UCSD-AML1 (cell line): ENCODE measurements around the gene L3MBTL4.

ENCODE experiments used
- DNase-seq: peaks from one replicate; lab custom pipeline; 2025; ENCODE audit not compliant: unreplicated experiment; lab: John Stamatoyannopoulos, UW

L3MBTL4 gene

DNA sequence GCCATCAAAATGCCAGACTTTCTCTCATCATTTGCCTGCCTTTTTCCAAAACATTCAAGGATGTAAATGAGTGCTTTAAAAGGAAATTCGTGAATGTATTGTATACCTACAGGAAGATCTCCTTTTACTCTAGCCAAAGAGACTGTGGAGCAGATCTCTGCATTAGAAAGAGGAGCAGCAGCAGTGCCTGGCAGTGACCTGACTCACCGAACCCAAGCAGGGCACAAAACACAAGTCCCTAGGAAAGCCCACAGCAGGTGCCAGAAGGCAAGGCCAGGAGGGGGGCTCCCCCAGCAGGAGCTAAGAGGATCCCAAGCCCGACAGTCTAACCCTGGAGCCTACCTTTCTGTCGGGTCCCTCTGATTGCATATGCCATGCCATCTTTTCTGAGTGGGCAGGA is 47.9 kb downstream of the L3MBTL4 start:
- no peak for DNase-seq

DNA sequence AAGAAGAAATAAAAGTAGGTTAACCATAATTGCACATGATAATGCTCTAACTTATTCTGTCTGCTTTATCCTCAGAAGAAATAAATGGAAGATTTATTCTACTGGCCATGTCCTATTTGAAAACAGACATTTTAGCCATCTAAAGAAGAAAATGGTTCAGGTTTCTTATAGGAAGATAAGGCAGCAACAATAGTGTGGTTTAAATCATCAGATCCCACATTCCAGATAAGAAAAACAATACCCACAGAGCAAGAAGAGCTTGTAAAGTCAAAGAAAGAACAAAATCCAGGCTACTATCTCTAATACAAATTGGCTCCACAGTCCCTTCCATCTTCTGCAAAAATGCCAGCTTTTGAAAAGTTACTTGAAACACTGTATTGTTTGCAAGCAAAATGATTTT is 49.3 kb downstream of the L3MBTL4 start:
- no peak for DNase-seq

DNA sequence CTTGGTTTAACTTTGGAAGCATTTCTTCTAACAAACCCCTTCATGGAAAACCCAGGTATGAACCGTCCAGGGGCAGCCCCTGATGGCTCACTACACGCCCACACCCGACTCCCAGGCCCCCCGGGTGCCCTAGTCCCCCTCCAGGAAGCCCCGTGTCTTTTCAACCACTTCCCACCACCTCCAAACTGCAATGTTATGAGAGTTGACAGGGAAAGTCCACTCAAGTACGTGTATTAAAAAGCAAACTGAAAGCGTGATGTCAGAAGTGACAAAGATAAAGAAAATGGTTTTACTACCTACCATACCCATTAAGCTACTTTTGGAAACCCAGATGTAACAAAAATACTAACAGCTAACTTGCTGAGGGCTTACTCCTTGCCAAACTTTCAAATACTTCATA is 51.5 kb downstream of the L3MBTL4 start:
- DNase-seq, result no peak

DNA sequence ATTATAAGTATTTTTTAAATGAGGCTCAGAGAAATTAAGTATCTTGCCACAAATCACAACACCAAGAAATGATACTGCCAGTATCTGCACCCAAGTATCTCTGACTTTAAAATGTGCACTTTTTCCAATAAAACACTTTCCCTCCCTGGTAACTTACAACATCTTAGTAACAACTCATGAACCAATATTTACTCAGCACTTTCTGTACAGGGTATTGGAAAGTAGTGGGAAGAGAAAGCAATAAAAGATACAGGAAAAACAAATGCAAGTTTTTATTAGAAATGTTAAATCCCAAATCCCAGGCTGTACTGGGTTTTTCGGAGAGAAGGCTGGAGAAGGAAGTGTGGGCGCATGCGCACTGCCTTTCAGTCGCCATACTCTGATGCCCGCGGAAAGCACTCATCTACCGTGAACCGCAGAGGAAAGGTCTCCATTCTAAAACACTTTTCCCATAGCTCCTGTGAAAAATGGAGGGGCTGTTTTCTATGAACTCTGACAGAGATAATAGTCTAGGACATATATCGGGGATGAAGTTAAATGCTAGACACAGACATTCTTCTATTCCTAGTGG is 52.1 kb downstream of the L3MBTL4 start:
- DNase-seq, result no peak

DNA sequence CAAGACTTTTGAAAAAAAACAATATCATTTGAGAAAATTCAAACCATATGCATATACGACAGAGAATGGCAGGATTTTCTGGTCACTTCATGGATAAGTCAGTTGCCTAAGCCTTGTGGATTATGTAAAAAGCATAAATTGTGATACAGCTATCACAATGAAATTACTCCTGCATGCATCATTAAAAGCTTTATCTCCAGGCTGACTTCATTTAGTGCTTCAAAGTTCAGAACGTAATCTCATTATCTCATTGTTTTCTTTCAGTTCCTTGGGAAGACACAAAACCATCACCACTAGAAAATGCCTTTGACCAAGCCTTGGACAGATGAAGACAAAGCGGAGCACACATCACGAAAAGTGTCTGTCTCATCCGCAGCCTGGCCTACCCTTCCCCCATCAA is 57.0 kb downstream of the L3MBTL4 start:
- no peak for DNase-seq

DNA sequence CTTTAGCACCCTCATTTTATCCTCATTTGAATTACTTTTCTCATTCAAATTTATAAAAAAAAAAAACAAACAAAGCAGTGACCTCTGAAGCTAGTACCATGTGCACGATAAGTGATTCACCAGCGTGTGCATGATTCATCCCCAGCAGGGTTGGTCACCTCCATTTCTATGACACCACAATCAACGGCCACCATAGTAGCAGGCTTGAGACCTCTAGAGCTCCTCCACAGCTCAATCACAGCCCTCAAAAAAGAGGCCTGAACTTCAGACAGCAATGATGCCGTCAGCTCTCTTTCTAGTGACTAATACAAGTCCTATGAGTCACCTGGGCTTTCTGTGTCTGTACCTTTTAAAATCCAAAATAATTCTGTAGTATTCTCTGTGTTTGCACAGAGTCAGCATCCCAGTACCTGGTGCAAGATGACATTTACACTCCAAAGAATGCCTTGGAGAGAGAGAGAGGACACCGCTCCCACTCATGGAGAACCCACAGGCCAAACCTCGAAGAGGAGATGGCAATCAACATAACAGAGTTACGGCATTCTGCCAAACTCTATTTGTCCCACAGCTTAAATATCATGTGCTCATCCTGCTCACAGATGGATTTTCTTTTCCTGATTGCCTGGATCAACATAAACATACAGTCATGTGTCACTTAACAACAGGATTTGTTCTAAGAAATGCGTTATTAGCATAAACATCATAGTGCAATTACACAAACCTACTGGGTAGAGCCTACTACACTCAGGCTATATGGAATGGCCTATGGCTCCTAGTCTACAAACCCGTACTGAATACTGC is 58.7 kb downstream of the L3MBTL4 start:
- no peak for DNase-seq

DNA sequence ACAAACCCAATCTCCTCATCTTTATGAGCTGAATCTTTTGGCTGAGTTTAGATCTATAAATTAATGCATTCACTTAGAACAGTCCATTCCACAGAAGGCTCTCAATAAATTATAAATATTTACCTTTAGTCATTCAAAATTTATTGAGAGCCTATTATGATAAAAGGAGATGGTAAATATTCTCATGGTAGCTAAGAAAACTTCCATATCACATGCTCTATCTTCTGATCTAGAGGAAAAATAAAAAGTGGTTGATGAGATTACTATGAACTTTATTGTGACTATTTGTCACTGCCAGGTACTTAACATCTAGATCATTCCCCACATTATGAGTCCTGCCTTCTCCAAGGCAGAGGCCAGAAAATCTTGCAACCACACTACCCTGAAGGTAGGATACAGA is 62.4 kb downstream of the L3MBTL4 start:
- no peak for DNase-seq

DNA sequence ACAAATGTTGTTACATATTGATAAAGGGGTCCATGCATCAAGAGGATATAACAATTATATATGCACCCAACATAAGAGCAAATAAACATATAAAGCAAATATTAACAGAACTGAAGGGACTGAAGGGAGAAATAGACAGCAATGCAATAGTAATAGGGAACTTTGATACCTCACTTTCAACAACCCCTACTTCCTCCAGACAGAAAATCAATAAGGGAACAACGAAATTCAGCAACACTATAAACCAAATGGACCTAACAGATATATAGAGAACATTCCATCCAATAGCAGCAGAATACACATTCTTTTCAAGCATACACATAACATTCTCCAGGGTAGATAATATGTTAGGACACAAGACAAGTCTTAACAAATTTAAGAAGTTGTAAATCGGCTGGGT is 71.7 kb downstream of the L3MBTL4 start:
- DNase-seq, result no peak

DNA sequence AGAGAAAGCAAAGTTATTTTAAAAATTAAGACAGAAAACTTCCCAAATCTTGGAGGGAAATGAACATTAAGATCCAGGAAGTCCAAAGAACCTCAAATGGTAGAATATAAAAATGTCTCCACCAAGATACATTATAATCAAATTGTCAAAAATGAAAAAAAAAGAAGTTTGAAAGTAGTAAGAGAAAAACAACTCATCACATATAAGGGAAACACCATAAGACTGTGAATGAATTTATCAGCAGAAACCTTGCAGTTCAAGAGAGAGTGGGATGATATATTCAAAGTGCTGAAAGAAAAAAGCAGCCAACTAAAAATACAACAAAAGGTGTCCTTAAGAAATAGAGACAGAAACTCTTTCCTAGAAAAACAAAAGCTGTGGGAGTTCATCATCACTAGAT is 73.0 kb downstream of the L3MBTL4 start:
- no peak for DNase-seq

DNA sequence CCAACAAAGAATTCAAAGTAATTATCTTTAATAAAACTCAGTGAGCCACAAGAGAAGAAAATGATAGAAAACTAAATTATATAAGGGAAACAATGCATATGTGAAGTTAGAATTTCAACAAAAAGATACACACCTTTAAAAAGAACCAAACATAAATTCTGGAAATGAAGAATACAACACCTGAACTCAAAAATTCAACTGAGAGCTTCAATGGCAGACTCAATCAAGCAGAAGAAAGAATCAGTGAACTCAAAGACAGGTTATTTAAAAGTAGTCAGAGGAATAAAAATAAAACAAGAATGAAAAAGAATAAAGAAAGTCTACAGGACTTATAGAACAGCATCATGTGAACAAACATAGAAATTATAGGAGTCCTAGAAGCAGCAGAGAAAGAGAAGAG is 73.4 kb downstream of the L3MBTL4 start:
- DNase-seq, result no peak

DNA sequence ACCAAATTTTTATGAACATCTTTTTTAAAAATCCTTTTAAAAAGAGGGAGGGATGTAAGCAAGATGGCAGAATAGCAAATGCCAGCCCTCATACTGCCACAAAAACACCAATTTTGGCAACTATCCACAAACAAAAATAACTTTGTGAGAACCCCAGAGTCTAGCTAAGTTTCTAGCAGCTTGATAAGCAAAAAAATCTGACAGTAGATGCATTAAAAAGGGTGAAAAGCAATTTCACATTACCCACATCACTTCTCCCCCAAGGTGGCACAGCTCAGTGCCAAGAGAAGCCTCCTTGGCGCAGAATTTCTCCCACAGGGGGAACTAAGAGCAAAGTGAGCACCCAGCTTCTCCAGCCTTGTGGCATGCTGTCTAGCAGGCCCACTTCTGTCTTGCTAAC is 74.6 kb downstream of the L3MBTL4 start:
- no peak for DNase-seq

DNA sequence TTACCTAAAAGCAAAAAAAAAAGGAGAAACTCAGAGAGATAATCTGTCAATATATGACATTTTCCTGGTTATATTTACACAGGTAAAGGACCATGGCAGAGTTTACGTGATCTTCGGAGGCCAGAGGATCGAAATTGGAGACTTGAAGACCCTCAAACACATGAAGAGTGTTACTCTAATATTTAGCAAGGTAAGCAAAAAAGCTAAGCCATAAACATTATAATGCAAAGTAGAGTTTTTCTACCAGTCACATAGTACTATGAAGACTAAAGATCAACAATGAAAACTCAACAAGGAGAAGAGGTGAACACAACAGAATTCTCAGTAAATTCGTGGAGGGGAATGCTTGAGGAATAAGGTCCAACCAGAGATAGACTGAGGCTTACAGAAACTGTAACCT is 78.5 kb downstream of the L3MBTL4 start:
- no peak for DNase-seq

DNA sequence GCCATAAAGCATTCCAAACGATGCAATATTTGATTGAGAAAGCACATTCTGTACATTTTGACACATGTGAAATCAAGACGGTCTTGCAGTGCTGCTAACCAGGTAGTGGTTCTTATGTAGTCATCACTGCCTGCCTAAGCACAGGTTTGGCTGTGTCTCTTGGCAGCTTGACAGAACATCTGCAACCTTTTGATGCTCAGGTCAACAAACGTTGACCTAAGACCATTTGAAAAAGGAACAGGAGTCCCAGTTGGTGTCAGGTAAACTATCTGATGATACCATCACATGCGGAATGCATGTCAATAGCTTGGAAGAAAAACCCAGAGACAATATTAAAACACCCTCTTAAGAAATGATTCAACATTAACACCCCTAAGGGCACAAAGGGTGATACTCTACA is 80.7 kb downstream of the L3MBTL4 start:
- no peak for DNase-seq

DNA sequence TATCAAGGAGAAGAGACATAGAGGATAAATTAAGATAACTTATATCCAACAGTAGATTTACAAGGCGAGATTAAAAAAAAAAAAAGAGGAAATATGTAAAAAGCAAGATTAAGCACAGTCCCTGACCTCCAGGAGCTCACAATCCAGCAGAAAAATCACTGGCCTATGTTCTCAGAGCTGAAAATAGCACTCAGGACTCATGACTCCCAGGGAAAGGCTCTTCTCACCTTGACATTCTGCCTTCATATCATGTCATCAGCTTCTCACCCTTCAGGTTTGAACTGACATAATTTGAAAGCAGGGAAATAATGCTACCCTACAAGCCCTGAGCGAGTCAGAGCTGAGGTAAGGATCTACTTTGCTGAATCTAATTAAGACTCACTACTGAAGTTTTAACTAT is 82.8 kb downstream of the L3MBTL4 start:
- DNase-seq, result no peak

DNA sequence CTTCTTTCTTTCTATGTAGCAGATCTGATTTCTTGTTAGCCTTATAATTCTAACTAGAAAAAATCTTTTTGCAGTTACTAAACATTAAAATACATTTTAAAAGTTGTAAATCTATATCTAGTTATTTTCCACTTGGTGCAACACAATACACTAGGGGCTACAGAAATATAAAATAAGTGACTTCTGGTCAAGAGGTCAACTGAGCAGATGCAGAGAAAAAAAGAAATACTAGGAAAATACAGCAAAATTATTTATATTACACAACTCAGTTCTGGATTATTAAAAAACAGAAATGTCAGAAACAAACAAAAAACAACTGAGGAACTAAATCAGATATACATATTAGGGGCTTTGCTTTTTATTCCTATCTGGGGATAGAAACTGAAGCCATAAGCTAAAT is 83.9 kb downstream of the L3MBTL4 start:
- DNase-seq, result no peak

DNA sequence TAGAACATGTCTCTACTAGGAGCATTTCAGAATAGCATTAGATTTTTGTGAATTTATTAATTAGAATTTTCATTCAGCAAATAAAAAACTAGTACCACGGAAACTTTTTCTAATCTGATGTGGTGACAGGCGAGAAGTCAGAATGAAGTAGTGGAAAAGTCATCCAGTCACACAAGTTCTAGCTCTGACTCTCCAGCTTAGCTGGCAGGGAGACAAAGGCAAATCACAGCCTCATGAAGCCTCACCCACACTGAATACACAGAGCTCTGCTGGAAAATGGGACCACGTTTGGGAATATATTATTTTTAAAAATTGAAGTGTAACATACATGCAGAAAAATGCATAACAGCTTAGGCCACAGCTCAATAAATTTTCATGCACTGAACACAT is 86.1 kb downstream of the L3MBTL4 start:
- DNase-seq, result no peak

DNA sequence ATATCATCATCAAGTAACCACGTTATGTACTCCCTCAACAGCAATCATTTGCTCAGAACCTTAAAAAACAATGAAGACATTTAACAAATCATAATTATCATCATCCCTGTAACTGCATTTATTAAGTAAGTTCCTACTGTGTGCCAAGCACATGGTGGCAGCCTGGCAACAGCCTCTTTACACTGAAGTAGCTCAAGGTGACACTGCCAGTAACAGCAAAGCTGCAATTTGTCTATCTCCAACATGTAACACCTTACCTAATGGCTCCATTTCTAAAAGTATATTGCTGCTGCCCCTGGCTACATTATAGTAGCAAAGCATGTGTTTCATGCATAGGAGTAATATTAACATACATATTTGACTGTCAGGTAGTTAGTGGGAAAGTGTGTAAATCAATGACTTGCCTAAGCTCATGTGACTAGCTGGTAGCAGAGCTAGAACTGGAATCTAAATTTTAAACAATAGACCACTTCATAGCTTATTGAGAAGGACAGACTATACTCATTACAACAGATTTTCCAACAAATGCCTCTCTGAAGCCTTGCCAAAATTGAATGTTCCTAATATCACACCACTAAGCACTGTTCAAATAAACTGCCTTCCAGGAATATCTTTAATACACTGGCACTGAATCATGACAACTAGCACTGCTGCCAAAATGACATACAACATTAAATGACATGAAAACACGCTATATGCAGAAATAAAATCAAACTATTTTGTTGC is 86.7 kb downstream of the L3MBTL4 start:
- no peak for DNase-seq

DNA sequence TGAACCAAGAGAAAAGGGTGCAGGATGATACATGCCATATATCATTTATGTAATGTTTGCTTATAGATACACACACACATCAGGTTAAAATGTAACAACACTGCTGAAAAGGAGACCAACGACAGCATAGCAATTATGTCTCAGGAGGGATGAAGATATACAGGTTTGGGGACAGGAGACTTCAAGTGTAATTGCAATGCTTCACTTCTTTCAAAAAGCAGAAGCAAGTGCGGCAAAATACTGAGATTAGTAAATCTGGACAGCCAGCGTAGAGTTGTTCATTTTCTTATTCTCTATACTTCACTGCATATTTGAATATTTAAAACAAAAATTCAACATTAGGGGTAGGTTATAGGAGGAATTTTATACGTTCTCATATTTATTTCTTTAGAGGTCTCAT is 87.2 kb downstream of the L3MBTL4 start:
- DNase-seq, result no peak

DNA sequence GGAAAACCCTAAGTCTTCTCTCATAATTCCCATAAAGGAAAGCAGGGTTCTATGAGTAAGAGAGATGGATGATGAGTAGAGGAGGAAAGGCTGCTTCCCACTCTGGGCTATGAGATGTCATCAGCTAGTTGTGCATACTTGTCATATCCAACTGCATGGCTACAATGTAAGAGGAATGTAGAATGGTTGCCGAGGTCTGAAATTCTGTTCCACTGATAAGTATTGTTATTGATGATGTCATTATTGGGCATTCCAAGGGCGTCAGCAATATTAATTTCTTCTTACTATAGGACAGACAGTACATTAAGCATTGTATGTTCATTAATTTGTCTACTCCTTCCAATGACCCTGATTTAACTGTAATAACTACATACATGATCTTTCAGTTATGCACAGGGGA is 88.1 kb downstream of the L3MBTL4 start:
- DNase-seq, result no peak

DNA sequence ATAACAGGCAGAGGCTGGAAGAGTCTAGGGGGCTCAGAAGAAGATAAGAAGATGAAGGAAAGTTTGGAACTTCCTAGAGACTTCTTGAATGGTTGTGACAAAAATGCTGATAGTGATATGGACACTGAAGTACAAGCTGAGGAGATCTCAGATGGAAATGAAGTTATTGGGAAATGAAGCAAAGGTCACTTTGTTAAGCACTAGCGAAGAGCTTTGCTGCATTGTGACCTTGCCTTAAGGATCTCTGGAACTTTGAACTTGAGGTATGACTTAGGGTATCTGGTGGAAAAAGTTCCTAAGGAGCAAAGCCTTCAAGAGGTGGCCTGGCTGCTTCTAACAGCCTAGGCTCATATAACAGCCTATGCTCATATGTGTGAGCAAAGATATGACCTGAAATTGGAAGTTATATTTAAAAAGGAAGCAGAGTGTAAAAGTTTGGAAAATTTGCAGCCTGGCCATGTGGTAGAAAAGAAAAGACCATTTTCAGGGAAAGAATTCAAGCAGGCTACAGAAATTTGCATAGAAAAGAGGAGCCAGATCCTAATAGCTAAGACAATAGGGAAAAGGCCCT is 91.3 kb downstream of the L3MBTL4 start:
- no peak for DNase-seq

DNA sequence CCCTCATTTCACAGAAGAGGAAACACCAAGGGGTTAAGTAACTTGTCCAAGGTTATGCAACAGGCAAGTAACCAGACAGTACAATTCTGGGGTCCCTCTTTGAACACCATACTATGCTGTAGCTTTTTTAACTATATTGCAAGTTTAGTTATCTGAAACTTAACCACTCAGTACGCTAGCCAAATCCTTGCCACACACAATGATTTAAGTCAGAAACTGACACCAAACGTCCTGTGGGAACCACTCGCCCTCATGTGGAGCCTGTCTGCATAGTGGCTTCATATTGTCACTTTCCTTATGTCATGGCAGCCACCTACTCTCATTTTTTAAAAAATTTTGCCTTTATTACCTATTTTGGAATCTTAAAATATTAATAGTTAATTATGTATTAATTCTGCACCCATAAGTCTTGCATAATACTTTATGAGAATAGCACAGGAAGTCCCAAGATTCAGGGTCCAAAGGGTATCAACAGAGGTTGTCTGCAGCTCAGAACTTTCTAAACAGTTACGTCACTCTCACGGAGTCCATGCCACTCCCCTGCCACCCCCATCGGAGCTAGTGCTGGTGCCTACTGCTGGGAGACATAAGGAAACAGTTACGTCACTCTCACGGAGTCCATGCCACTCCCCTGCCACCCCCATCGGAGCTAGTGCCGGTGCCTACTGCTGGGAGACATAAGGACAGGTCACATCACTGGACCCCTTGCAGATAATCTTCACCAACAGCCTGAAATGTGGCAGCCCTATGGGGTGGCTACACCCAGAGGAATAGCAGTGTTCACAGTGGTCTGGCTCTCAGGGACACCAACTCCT is 99.0 kb downstream of the L3MBTL4 start:
- no peak for DNase-seq
